IMR-90 (cell line): Measurements from ENCODE around the gene PSAPL1. TPM values are rescaled to one million over a fixed set of nuclear protein-coding genes. Genes with fewer than 3 reads are reported as not detected.

ENCODE experiments used
- ATAC-seq: fragments of 200-7000 bp; cut with Tn5 transposase; 2 replicates; pipeline ENCODE4 v1.9.1; 2020; ENCODE audit warnings: low read depth, mild to moderate bottlenecking, moderate library complexity
- BruUV-seq: library from RNA; stranded (reverse); fragments of 400-500 nt; replicated peaks from 2 replicates; lab custom pipeline; 2021; lab: Mats Ljungman, UMichigan
- CTCF ChIA-PET: fragments of 300-600 bp; formaldehyde crosslinking; extraction: SDS; loops from one replicate; lab custom pipeline; 2021; ENCODE audit warnings: antibody characterized with exemption; lab: Yijun Ruan, JAX
- POLR2A ChIA-PET: fragments of 300-600 bp; sonication (Branson Sonifier 250); formaldehyde crosslinking; loops from one replicate; lab custom pipeline; 2022; ENCODE audit warnings: antibody characterized with exemption; ENCODE audit not compliant: unreplicated experiment; lab: Charles Lee
- DNase-seq: peaks from one replicate; pipeline ENCODE4 v3.0.0; 2013
- H2AFZ ChIP-seq: replicated peaks from 2 replicates; pipeline ENCODE3; 2013; ENCODE audit warnings: low read length, mild to moderate bottlenecking; ENCODE audit not compliant: poor library complexity
- H2AK5ac ChIP-seq: 2 replicates; pipeline ENCODE4 v1.6.1; 2013; ENCODE audit warnings: low read depth, low read length, inconsistent platforms
- H2AK9ac ChIP-seq: replicated peaks from 2 replicates; pipeline ENCODE3; 2013; ENCODE audit warnings: mild to moderate bottlenecking, low read depth, low read length, moderate library complexity; ENCODE audit not compliant: poor library complexity
- H2BK120ac ChIP-seq: 2 replicates; pipeline ENCODE4 v1.6.1; 2013; ENCODE audit warnings: low read depth, low read length, inconsistent platforms
- H2BK15ac ChIP-seq: 3 replicates; pipeline ENCODE4 v1.6.1; 2013; ENCODE audit warnings: low read depth, low read length, inconsistent platforms
- H2BK20ac ChIP-seq: 2 replicates; pipeline ENCODE4 v1.6.1; 2013; ENCODE audit warnings: low read depth, mild to moderate bottlenecking, inconsistent platforms, low read length, moderate library complexity
- H2BK5ac ChIP-seq: 2 replicates; pipeline ENCODE4 v1.6.1; 2013; ENCODE audit warnings: mild to moderate bottlenecking, low read depth, low read length, inconsistent platforms; ENCODE audit not compliant: poor library complexity, severe bottlenecking
- H3K14ac ChIP-seq: replicated peaks from 2 replicates; pipeline ENCODE4 v1.6.1; 2013; ENCODE audit warnings: low read depth, low read length, inconsistent platforms
- H3K18ac ChIP-seq: 2 replicates; pipeline ENCODE4 v1.6.1; 2013; ENCODE audit warnings: low read depth, low read length, control low read depth
- H3K23ac ChIP-seq: 2 replicates; pipeline ENCODE4 v1.6.1; 2013; ENCODE audit warnings: low read depth, low read length, inconsistent platforms
- H3K27ac ChIP-seq: 2 replicates; pipeline ENCODE4 v1.5.1; 2013; ENCODE audit warnings: mild to moderate bottlenecking, control low read depth, low read length; ENCODE audit not compliant: insufficient read depth
- H3K27me3 ChIP-seq: 2 replicates; pipeline ENCODE4 v1.6.1; 2013; ENCODE audit warnings: low read length; ENCODE audit not compliant: control insufficient read depth, insufficient read depth
- H3K36me3 ChIP-seq: 2 replicates; pipeline ENCODE4 v1.6.1; 2013; ENCODE audit warnings: low read length, mixed read lengths; ENCODE audit not compliant: control insufficient read depth, insufficient read depth
- H3K4ac ChIP-seq: 2 replicates; pipeline ENCODE4 v1.6.1; 2013; ENCODE audit warnings: low read depth, low read length, inconsistent platforms
- H3K4me1 ChIP-seq: 2 replicates; pipeline ENCODE4 v1.6.1; 2013; ENCODE audit warnings: low read length, mixed read lengths; ENCODE audit not compliant: control insufficient read depth, insufficient read depth
- H3K4me2 ChIP-seq: 2 replicates; pipeline ENCODE4 v1.6.1; 2013; ENCODE audit warnings: low read depth, mild to moderate bottlenecking, control low read depth, low read length, moderate library complexity
- H3K4me3 ChIP-seq: 2 replicates; pipeline ENCODE4 v1.5.1; 2013; ENCODE audit warnings: low read depth, mild to moderate bottlenecking, control low read depth, low read length, moderate library complexity; ENCODE audit not compliant: insufficient read depth
- H3K56ac ChIP-seq: 2 replicates; pipeline ENCODE4 v1.6.1; 2013; ENCODE audit warnings: low read length, inconsistent platforms; ENCODE audit not compliant: insufficient read depth; ENCODE audit errors: extremely low read depth
- H3K79me1 ChIP-seq, 2 experiments: 2 replicates each; pipeline ENCODE4 v1.6.1; 2013; ENCODE audit warnings: low read length in 2 of 2, inconsistent platforms in 1 of 2, low read depth in 1 of 2
- H3K9ac ChIP-seq: 2 replicates; pipeline ENCODE4 v1.6.1; 2013; ENCODE audit warnings: low read depth, low read length, control low read depth
- H3K9me1 ChIP-seq: 2 replicates; pipeline ENCODE4 v1.6.1; 2013; ENCODE audit warnings: low read length, inconsistent platforms; ENCODE audit not compliant: insufficient read depth
- H3K9me3 ChIP-seq: 2 replicates; pipeline ENCODE4 v1.6.1; 2013; ENCODE audit warnings: low read length; ENCODE audit not compliant: control insufficient read depth, insufficient read depth
- H4K20me1 ChIP-seq: 2 replicates; pipeline ENCODE4 v1.6.1; 2013; ENCODE audit warnings: low read length, inconsistent platforms; ENCODE audit not compliant: insufficient read depth
- H4K5ac ChIP-seq: 2 replicates; pipeline ENCODE4 v1.6.1; 2013; ENCODE audit warnings: mild to moderate bottlenecking, low read depth, low read length, control low read depth
- H4K8ac ChIP-seq, 2 experiments: 2 replicates each; pipeline ENCODE4 v1.6.1; 2013; ENCODE audit warnings: low read depth in 2 of 2, low read length in 2 of 2, control low read depth in 1 of 2, inconsistent platforms in 1 of 2
- H4K91ac ChIP-seq: 2 replicates; pipeline ENCODE4 v1.6.1; 2013; ENCODE audit warnings: low read depth, low read length, inconsistent platforms; ENCODE audit not compliant: insufficient read depth
- BHLHE40 ChIP-seq: fragments of 150-350 bp; IDR thresholded peaks from 2 replicates; pipeline ENCODE4 v1.6.1; 2016; ENCODE audit warnings: mild to moderate bottlenecking, low read depth, low read length
- CHD1 ChIP-seq: IDR thresholded peaks from 2 replicates; pipeline ENCODE4 v1.6.1; 2012; ENCODE audit warnings: low read depth, low read length, improper control_type of control experiment
- CTCF ChIP-seq: conservative IDR thresholded peaks from 2 replicates; pipeline ENCODE4 v1.5.1; 2012; ENCODE audit warnings: mild to moderate bottlenecking, low read depth, low read length, improper control_type of control experiment
- ELK1 ChIP-seq: fragments of 150-350 bp; IDR thresholded peaks from 2 replicates; pipeline ENCODE4 v1.6.1; 2016; ENCODE audit warnings: low read depth, mild to moderate bottlenecking, low read length, moderate library complexity, borderline replicate concordance
- FOS ChIP-seq: fragments of 150-350 bp; IDR thresholded peaks from 2 replicates; pipeline ENCODE4 v1.6.1; 2016; ENCODE audit warnings: low read depth, low read length
- MXI1 ChIP-seq: IDR thresholded peaks from 2 replicates; pipeline ENCODE4 v1.6.1; 2012; ENCODE audit warnings: low read depth, mild to moderate bottlenecking, low read length, moderate library complexity, borderline replicate concordance
- NFE2L2 ChIP-seq: fragments of 150-350 bp; IDR thresholded peaks from 2 replicates; pipeline ENCODE4 v1.6.1; 2016; ENCODE audit warnings: low read depth, mild to moderate bottlenecking, low read length
- RCOR1 ChIP-seq: IDR thresholded peaks from 2 replicates; pipeline ENCODE4 v1.6.1; 2012; ENCODE audit warnings: mild to moderate bottlenecking, low read length, improper control_type of control experiment; ENCODE audit not compliant: insufficient replicate concordance
- RFX5 ChIP-seq: IDR thresholded peaks from 2 replicates; pipeline ENCODE4 v1.8.0; 2012; ENCODE audit warnings: low read depth, mild to moderate bottlenecking, low read length, moderate library complexity
- WGBS, 2 experiments: methylation state at CpG; one replicate each; pipeline versions ENCODE4 v1.1.5 to v1.1.7; 2013; ENCODE audit warnings: missing lambda C conversion rate in 2 of 2; ENCODE audit not compliant: insufficient read length in 1 of 2; ENCODE audit errors: extremely low coverage in 2 of 2; 5-methylcytosine and 5-hydroxymethylcytosine counted together
- dilution Hi-C: fragments of 300-500 bp; cut with HindIII; formaldehyde crosslinking; loops from one replicate; pipeline ENCODE4 v1.14.3; 2018; ENCODE audit warnings: low sequenced_read_pairs; ENCODE audit not compliant: unreplicated experiment
- in situ Hi-C: fragments of 300-500 bp; cut with MboI; formaldehyde crosslinking; loops from 3 replicates; pipeline ENCODE4 v1.14.3; 2019; ENCODE audit warnings: low sequenced_read_pairs, inconsistent platforms, mixed read lengths
- intact Hi-C: fragments of 100-400 bp; cut with micrococcal nuclease; formaldehyde crosslinking; loops from 2 replicates; pipeline ENCODE4 v1.10.0; 2022
- polyA plus RNA-seq, 3 experiments: library from polyadenylated mRNA; depleted of rRNA; stranded (reverse); fragments of >200 nt; gene quantifications; 2 replicates each; pipeline ENCODE4 v1.2.3, GENCODE V29; 2012; ENCODE audit warnings: low replicate concordance in 1 of 3
- total RNA-seq: library from RNA; depleted of rRNA; stranded (reverse); fragments of >200 nt; gene quantifications from 2 replicates; pipeline ENCODE4 v1.2.3, GENCODE V29; 2012
- TF ChIP-seq, protein P1 (sequence below): fragments of 150-350 bp; IDR thresholded peaks from 2 replicates; pipeline ENCODE4 v1.6.1; 2017; ENCODE audit warnings: mild to moderate bottlenecking, antibody characterized with exemption, low read length, low read depth

PSAPL1 gene
- total and polyA plus RNA-seq, 2 of the 4 experiments (the other 2 are of a cell fraction), result not detected

DNA sequence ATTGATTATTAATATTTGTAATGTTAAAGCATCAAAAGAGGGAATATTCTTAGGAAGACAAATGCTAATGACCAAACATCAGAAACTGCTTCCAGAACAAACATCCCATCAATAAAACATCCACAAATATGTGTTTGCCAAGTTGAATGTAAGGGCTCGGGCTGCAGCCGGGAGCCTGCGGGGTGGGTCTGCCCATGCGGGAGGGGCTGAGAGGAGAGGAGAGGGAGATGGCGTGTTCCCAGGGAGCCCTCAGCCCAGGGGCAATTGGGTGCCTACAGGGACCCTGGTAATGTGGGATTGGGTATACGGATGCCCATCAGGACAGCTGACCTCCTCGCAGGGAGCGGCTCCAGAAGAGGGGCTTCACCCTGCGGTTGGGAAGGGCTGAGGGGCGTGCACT lies 38.4 kb upstream of the PSAPL1 start:
- no peak overlapping the region for H3K23ac ChIP-seq
- H3K9me1 ChIP-seq, result no peaks in the 10 kb centered on the region
- H3K4me3 ChIP-seq, result no peak overlapping the region
- DNase-seq (no peak), ATAC-seq (no peak)
- peaks cover 36% of the 10 kb centered on the region for H3K27me3 ChIP-seq
- WGBS, 2 experiments, result 73% methylated on average over 4 of the region's 10 CpGs; no CpG with 5 or more reads in 1 of the 2 experiments
- H3K14ac ChIP-seq, result no peak overlapping the region
- no peak overlapping the region for H2AK5ac ChIP-seq
- ChIA-PET POLR2A (no interaction called here), CTCF (no interaction called here)
- H4K20me1 ChIP-seq, result no peaks in the 10 kb centered on the region
- H4K8ac ChIP-seq, result no peak overlapping the region
- no peak overlapping the region for H4K91ac ChIP-seq
- no peak overlapping the region for H4K5ac ChIP-seq
- dilution Hi-C loops (no loop called here), intact Hi-C loops (no loop called here), in situ Hi-C loops (no loop called here)
- no peak overlapping the region for H2BK15ac ChIP-seq
- H2AFZ ChIP-seq, result no peak overlapping the region
- H2BK5ac ChIP-seq, result no peak overlapping the region
- no peaks in the 10 kb centered on the region for H3K4me1 ChIP-seq
- no peak overlapping the region for H3K9ac ChIP-seq
- H3K56ac ChIP-seq, result no peak overlapping the region
- H3K4me2 ChIP-seq, result no peak overlapping the region
- H2AK9ac ChIP-seq, result no peak overlapping the region
- BruUV-seq, result no TSS peak
- no peak overlapping the region for H3K18ac ChIP-seq
- H2BK20ac ChIP-seq, result no peak overlapping the region
- H3K79me1 ChIP-seq, result no peaks in the 10 kb centered on the region
- no peaks in the 10 kb centered on the region for H3K9me3 ChIP-seq
- H3K4ac ChIP-seq, result no peak overlapping the region
- TF ChIP-seq CHD1 (no peak), RCOR1 (no peak), NFE2L2 (no peak), BHLHE40 (no peak), FOS (no peak), RFX5 (no peak), ELK1 (no peak), CTCF (no peak), MXI1 (no peak)
- TF ChIP-seq, protein P1, sequence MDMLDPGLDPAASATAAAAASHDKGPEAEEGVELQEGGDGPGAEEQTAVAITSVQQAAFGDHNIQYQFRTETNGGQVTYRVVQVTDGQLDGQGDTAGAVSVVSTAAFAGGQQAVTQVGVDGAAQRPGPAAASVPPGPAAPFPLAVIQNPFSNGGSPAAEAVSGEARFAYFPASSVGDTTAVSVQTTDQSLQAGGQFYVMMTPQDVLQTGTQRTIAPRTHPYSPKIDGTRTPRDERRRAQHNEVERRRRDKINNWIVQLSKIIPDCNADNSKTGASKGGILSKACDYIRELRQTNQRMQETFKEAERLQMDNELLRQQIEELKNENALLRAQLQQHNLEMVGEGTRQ, result no peak
- H3K27ac ChIP-seq, result no peak overlapping the region
- no peak overlapping the region for H2BK120ac ChIP-seq
- H3K36me3 ChIP-seq, result no peaks in the 10 kb centered on the region
